GM23338 (cell line): ENCODE measurements around the gene RAD54L2. TPM values are rescaled to one million over a fixed set of nuclear protein-coding genes. Genes with fewer than 3 reads are reported as not detected.

Source experiments
- ATAC-seq: fragments of 200-7000 bp; cut with Tn5 transposase; 3 replicates; pipeline ENCODE4 v1.9.1; 2020
- DNase-seq: peaks from one replicate; pipeline ENCODE4 v3.0.0-alpha.2; 2015; ENCODE audit warnings: low spot score
- H2AFZ ChIP-seq: fragments of 200-600 bp; sonication (generic); 2 replicates; pipeline ENCODE4 v1.8.0; 2016; ENCODE audit warnings: antibody characterized with exemption, mild to moderate bottlenecking, moderate library complexity
- H3F3A ChIP-seq: fragments of 200-600 bp; sonication (generic); replicated peaks from 2 replicates; pipeline ENCODE4 v1.8.0; 2017; ENCODE audit warnings: antibody characterized with exemption, mixed run types, low read depth
- H3K27ac ChIP-seq: fragments of 200-600 bp; sonication (generic); 2 replicates; pipeline ENCODE4 v1.6.1; 2016; ENCODE audit warnings: low read depth
- H3K27me3 ChIP-seq: fragments of 200-600 bp; sonication (generic); 2 replicates; pipeline ENCODE4 v1.8.0; 2016; ENCODE audit warnings: mild to moderate bottlenecking, mixed run types, moderate library complexity; ENCODE audit not compliant: insufficient read depth
- H3K36me3 ChIP-seq: fragments of 200-600 bp; sonication (generic); 2 replicates; pipeline ENCODE4 v1.8.0; 2016; ENCODE audit warnings: mild to moderate bottlenecking; ENCODE audit not compliant: insufficient read depth
- H3K4me1 ChIP-seq: fragments of 200-600 bp; sonication (generic); 2 replicates; pipeline ENCODE4 v1.8.0; 2016; ENCODE audit warnings: mild to moderate bottlenecking, moderate library complexity; ENCODE audit not compliant: insufficient read depth
- H3K4me2 ChIP-seq: fragments of 200-600 bp; sonication (generic); 2 replicates; pipeline ENCODE4 v1.7.1; 2017; ENCODE audit warnings: mixed run types
- H3K4me3 ChIP-seq: fragments of 200-600 bp; sonication (generic); 2 replicates; pipeline ENCODE4 v1.6.1; 2016; ENCODE audit warnings: mixed run types
- H3K79me2 ChIP-seq: fragments of 200-600 bp; sonication (generic); replicated peaks from 2 replicates; pipeline ENCODE4 v1.8.0; 2017; ENCODE audit warnings: mild to moderate bottlenecking; ENCODE audit not compliant: insufficient read depth
- H3K9me2 ChIP-seq: fragments of 200-600 bp; sonication (generic); 2 replicates; pipeline ENCODE4 v1.8.0; 2017; ENCODE audit not compliant: insufficient read depth
- H4K20me1 ChIP-seq: fragments of 200-600 bp; sonication (generic); replicated peaks from 2 replicates; pipeline ENCODE4 v1.8.0; 2017; ENCODE audit warnings: mild to moderate bottlenecking; ENCODE audit not compliant: insufficient read depth
- H3K27ac Mint-ChIP-seq: 2 replicates; pipeline ENCODE4 v1.8.0; 2020; ENCODE audit warnings: inconsistent platforms, mild to moderate bottlenecking, moderate library complexity, mixed read lengths
- H3K27me3 Mint-ChIP-seq: 3 replicates; pipeline ENCODE4 v1.8.0; 2022; ENCODE audit warnings: low read depth, mild to moderate bottlenecking, moderate library complexity, mixed read lengths, inconsistent platforms; ENCODE audit not compliant: insufficient read depth, poor library complexity
- H3K36me3 Mint-ChIP-seq: 3 replicates; pipeline ENCODE4 v1.8.0; 2021; ENCODE audit warnings: low read depth, mild to moderate bottlenecking, inconsistent platforms, moderate library complexity, mixed read lengths
- H3K4me1 Mint-ChIP-seq: 3 replicates; pipeline ENCODE4 v1.8.0; 2020; ENCODE audit warnings: mild to moderate bottlenecking, inconsistent platforms, mixed read lengths
- H3K4me3 Mint-ChIP-seq: 3 replicates; pipeline ENCODE4 v1.8.0; 2021; ENCODE audit warnings: moderate library complexity, mild to moderate bottlenecking, inconsistent platforms, mixed read lengths
- H3K9me3 Mint-ChIP-seq: 3 replicates; pipeline ENCODE4 v1.8.0; 2020; ENCODE audit warnings: moderate library complexity, mild to moderate bottlenecking, inconsistent platforms, mixed read lengths
- CREB1 ChIP-seq: fragments of 250-450 bp; sonication (Bioruptor Pico); IDR thresholded peaks from 2 replicates; pipeline ENCODE4 v1.5.0; 2020; ENCODE audit warnings: low read depth, mild to moderate bottlenecking, moderate library complexity
- ETS1 ChIP-seq: IDR thresholded peaks from 2 replicates; pipeline ENCODE4 v1.6.1; 2016; ENCODE audit warnings: antibody characterized with exemption
- EZH2 ChIP-seq: fragments of 200-600 bp; sonication (generic); IDR thresholded peaks from one replicate; pipeline ENCODE4 v1.8.0; 2017; ENCODE audit warnings: antibody characterized with exemption, mild to moderate bottlenecking, low read depth; ENCODE audit not compliant: unreplicated experiment
- EZH2phosphoT487 ChIP-seq: fragments of 200-600 bp; sonication (generic); IDR thresholded peaks from one replicate; pipeline ENCODE4 v1.8.1; 2018; ENCODE audit warnings: antibody characterized with exemption; ENCODE audit not compliant: unreplicated experiment
- JUNB ChIP-seq: IDR thresholded peaks from one replicate; pipeline ENCODE4 v1.6.1; 2016; ENCODE audit warnings: antibody characterized with exemption; ENCODE audit not compliant: unreplicated experiment
- NANOG ChIP-seq: IDR thresholded peaks from 2 replicates; pipeline ENCODE4 v1.6.1; 2016; ENCODE audit warnings: antibody characterized with exemption, borderline replicate concordance
- POLR2AphosphoS5 ChIP-seq: IDR thresholded peaks from 2 replicates; pipeline ENCODE4 v1.6.1; 2016; ENCODE audit warnings: antibody characterized with exemption, low read depth
- REST ChIP-seq: IDR thresholded peaks from one replicate; pipeline ENCODE4 v1.6.1; 2018; ENCODE audit warnings: antibody characterized with exemption; ENCODE audit not compliant: unreplicated experiment
- STAT1 ChIP-seq: IDR thresholded peaks from one replicate; pipeline ENCODE4 v1.6.1; 2016; ENCODE audit warnings: antibody characterized with exemption; ENCODE audit not compliant: unreplicated experiment
- ZNF114 ChIP-seq: fragments of 250-450 bp; sonication (Bioruptor Pico); IDR thresholded peaks from 2 replicates; pipeline ENCODE4 v1.5.0; 2020; ENCODE audit warnings: mild to moderate bottlenecking, moderate library complexity
- ZNF331 ChIP-seq: fragments of 250-450 bp; sonication (Bioruptor Pico); IDR thresholded peaks from 2 replicates; pipeline ENCODE4 v1.5.0; 2020; ENCODE audit warnings: low read depth, mild to moderate bottlenecking, moderate library complexity
- polyA plus RNA-seq: library from polyadenylated mRNA; unstranded; fragments of >200 nt; fragmentation: Nextera tagmentation; extraction: Ambion mirVana; gene quantifications from 2 replicates; pipeline ENCODE4 v1.2.1, GENCODE V29; 2016
- total RNA-seq: library from RNA; depleted of rRNA; stranded (reverse); fragments of >200 nt; shearing (Covaris generic); gene quantifications from 2 replicates; pipeline ENCODE4 v1.2.3, GENCODE V29; 2014
- TF ChIP-seq, protein P1 (sequence below), 2 experiments: fragments of 200-600 bp in 1 of 2; sonication (generic) in 1 of 2; conservative IDR thresholded peaks; 2 replicates each; pipeline versions ENCODE4 v1.5.1 to v1.6.1; 2016 to 2017; ENCODE audit warnings: antibody characterized with exemption in 2 of 2, low read depth in 2 of 2, mild to moderate bottlenecking in 2 of 2, moderate library complexity in 1 of 2

RAD54L2 gene
- total and polyA plus RNA-seq, 2 experiments from 2014 or later, result 9.4 to 29.2 TPM

GRCh38 chr3:51549311-51549710 is 10.8 kb downstream of the RAD54L2 start (continued):
- TF ChIP-seq, protein P1, sequence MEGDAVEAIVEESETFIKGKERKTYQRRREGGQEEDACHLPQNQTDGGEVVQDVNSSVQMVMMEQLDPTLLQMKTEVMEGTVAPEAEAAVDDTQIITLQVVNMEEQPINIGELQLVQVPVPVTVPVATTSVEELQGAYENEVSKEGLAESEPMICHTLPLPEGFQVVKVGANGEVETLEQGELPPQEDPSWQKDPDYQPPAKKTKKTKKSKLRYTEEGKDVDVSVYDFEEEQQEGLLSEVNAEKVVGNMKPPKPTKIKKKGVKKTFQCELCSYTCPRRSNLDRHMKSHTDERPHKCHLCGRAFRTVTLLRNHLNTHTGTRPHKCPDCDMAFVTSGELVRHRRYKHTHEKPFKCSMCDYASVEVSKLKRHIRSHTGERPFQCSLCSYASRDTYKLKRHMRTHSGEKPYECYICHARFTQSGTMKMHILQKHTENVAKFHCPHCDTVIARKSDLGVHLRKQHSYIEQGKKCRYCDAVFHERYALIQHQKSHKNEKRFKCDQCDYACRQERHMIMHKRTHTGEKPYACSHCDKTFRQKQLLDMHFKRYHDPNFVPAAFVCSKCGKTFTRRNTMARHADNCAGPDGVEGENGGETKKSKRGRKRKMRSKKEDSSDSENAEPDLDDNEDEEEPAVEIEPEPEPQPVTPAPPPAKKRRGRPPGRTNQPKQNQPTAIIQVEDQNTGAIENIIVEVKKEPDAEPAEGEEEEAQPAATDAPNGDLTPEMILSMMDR (conservative IDR thresholded peaks at IDR 0.05; ENCODE audit: low read depth in 2 of 2), result no peak
- TF ChIP-seq REST, result no peak
- TF ChIP-seq ETS1, result no peak
- TF ChIP-seq STAT1, result no peak
- TF ChIP-seq ZNF331, result no peak
- TF ChIP-seq EZH2, result no peak
- no peak for TF ChIP-seq CREB1 (CRISPR knock-in tag)
- no peak for TF ChIP-seq POLR2AphosphoS5

DNA sequence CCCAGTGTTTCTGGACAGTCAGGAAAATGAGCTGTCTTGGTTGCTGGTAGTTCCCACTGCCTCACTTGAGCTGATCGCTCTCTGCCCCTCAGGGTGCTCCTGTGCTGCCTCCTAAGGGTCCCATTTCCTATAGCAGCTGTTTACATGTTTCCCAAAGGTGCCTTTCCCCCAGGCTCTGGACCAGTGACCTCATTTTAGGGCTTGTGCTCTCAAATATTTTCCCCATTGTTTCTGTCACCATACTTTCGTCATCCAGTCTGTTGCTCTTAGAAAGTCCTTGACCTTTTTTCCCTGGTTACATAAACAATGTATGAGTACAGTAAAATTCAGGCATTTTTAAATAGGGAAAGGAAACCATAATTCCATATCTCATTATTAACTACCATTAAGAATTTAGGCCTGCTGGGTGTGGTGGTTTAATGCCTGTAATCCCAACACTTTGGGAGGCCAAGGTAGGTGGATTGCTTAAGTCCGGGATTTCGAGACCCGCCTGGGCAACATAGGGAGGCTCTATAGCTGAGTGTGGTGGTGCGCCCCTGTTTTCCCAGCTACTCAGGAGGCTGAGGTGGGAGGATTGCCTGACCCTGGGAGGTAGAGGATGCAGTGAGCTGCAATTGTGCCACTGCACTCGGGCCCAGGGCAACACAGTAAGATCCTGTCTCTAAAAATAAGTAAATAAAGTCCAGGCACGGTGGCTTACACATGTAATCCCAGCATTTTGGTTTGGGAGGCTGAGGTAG is 11.7 kb downstream of the RAD54L2 start:
- H3K4me1 ChIP-seq, result no peaks in the 10 kb centered on the region
- TF ChIP-seq ZNF114 (CRISPR knock-in tag) (no peak), ZNF331 (no peak), CREB1 (CRISPR knock-in tag) (no peak), ETS1 (no peak), JUNB (no peak), REST (no peak), NANOG (no peak), EZH2 (no peak), STAT1 (no peak), EZH2phosphoT487 (no peak)
- TF ChIP-seq, protein P1 (conservative IDR thresholded peaks at IDR 0.05; ENCODE audit: low read depth in 2 of 2), result no peak
- no peak overlapping the region for H2AFZ ChIP-seq
- H3K4me2 ChIP-seq, result no peak overlapping the region
- Mint-ChIP-seq H3K27me3 (no peaks in the 10 kb centered on the region), H3K4me3 (no peak overlapping the region), H3K4me1 (no peaks in the 10 kb centered on the region), H3K36me3 (no peaks in the 10 kb centered on the region; the same call in 1 of the 3 replicates), H3K9me3 (no peaks in the 10 kb centered on the region), H3K27ac (no peak overlapping the region; the same call in 1 of the 2 replicates)
- no peaks in the 10 kb centered on the region for H3F3A ChIP-seq
- peaks cover 67% of the 10 kb centered on the region for H3K79me2 ChIP-seq
- H3K4me3 ChIP-seq, result no peak overlapping the region
- H3K27ac ChIP-seq, result no peak overlapping the region
- ATAC-seq (no peak; the same call in 2 of the 3 replicates), DNase-seq (no peak)
- no peaks in the 10 kb centered on the region for H3K9me2 ChIP-seq
- no peaks in the 10 kb centered on the region; the same call in 1 of the 2 replicates for H4K20me1 ChIP-seq
- no peaks in the 10 kb centered on the region for H3K27me3 ChIP-seq
- H3K36me3 ChIP-seq, result no peaks in the 10 kb centered on the region
